GM23248 (cell line): Measurements from ENCODE around the gene HLA-DOA. TPM values are rescaled to one million over a fixed set of nuclear protein-coding genes. Genes with fewer than 3 reads are reported as not detected.

Experiments
- DNase-seq: peaks from one replicate; pipeline ENCODE4 v3.0.0-alpha.2; 2015
- H2AFZ ChIP-seq: fragments of 200-600 bp; sonication (generic); 2 replicates; pipeline ENCODE4 v1.6.1; 2016; ENCODE audit warnings: antibody characterized with exemption
- H3F3A ChIP-seq: fragments of 200-600 bp; sonication (generic); 2 replicates; pipeline ENCODE4 v1.6.1; 2016; ENCODE audit warnings: mild to moderate bottlenecking, antibody characterized with exemption, mixed run types; ENCODE audit not compliant: insufficient read depth
- H3K27ac ChIP-seq: fragments of 200-600 bp; sonication (generic); 2 replicates; pipeline ENCODE4 v1.5.1; 2016; ENCODE audit warnings: mild to moderate bottlenecking
- H3K27me3 ChIP-seq: fragments of 200-600 bp; sonication (generic); replicated peaks from 2 replicates; pipeline ENCODE4 v1.6.1; 2016; ENCODE audit warnings: mild to moderate bottlenecking; ENCODE audit not compliant: insufficient read depth
- H3K36me3 ChIP-seq: fragments of 200-600 bp; sonication (generic); 2 replicates; pipeline ENCODE4 v1.6.1; 2016; ENCODE audit warnings: low read depth, mild to moderate bottlenecking
- H3K4me1 ChIP-seq: fragments of 200-600 bp; sonication (generic); 2 replicates; pipeline ENCODE4 v1.6.1; 2016; ENCODE audit warnings: mild to moderate bottlenecking; ENCODE audit not compliant: insufficient read depth
- H3K4me2 ChIP-seq: fragments of 200-600 bp; sonication (generic); one replicate; pipeline ENCODE4 v1.6.1; 2016; ENCODE audit warnings: mild to moderate bottlenecking; ENCODE audit not compliant: unreplicated experiment
- H3K4me3 ChIP-seq: fragments of 200-600 bp; sonication (generic); 2 replicates; pipeline ENCODE4 v1.5.1; 2016; ENCODE audit warnings: mild to moderate bottlenecking
- H3K79me2 ChIP-seq: fragments of 200-600 bp; sonication (generic); 2 replicates; pipeline ENCODE4 v1.6.1; 2016; ENCODE audit warnings: mild to moderate bottlenecking; ENCODE audit not compliant: insufficient read depth
- H3K9ac ChIP-seq: fragments of 200-600 bp; sonication (generic); 2 replicates; pipeline ENCODE4 v1.6.1; 2016; ENCODE audit warnings: mild to moderate bottlenecking
- H3K9me2 ChIP-seq: fragments of 200-600 bp; sonication (generic); 2 replicates; pipeline ENCODE4 v1.6.1; 2016; ENCODE audit warnings: mixed run types, mild to moderate bottlenecking, moderate library complexity; ENCODE audit not compliant: insufficient read depth
- H3K9me3 ChIP-seq: fragments of 200-600 bp; sonication (generic); one replicate; pipeline ENCODE4 v1.6.1; 2017; ENCODE audit warnings: low read depth
- H4K20me1 ChIP-seq: fragments of 200-600 bp; sonication (generic); 2 replicates; pipeline ENCODE4 v1.6.0; 2016; ENCODE audit not compliant: insufficient read depth
- EZH2 ChIP-seq: fragments of 200-600 bp; sonication (generic); IDR thresholded peaks from 2 replicates; pipeline ENCODE4 v1.6.1; 2018; ENCODE audit warnings: antibody characterized with exemption, mild to moderate bottlenecking; ENCODE audit not compliant: insufficient read depth, poor library complexity, severe bottlenecking
- EZH2phosphoT487 ChIP-seq: fragments of 200-600 bp; sonication (generic); IDR thresholded peaks from 2 replicates; pipeline ENCODE4 v1.6.1; 2018; ENCODE audit warnings: antibody characterized with exemption, moderate library complexity, mild to moderate bottlenecking, low read depth; ENCODE audit not compliant: insufficient read depth
- WGBS, 2 experiments: methylation state at CpG; one replicate each; pipeline ENCODE4 v1.1.6; 2015 to 2017; ENCODE audit warnings: low lambda C conversion rate in 2 of 2, low coverage in 1 of 2; ENCODE audit errors: missing lambda C conversion rate in 2 of 2; 5-methylcytosine and 5-hydroxymethylcytosine counted together
- in situ Hi-C: fragments of 300-500 bp; cut with MboI; formaldehyde crosslinking; loops from 2 replicates; pipeline ENCODE4 v1.15.0; 2020
- polyA plus RNA-seq: library from polyadenylated mRNA; unstranded; fragments of >200 nt; fragmentation: Nextera tagmentation; extraction: Ambion mirVana; gene quantifications from 2 replicates; pipeline ENCODE4 v1.2.1, GENCODE V29; 2016
- total RNA-seq: library from RNA; depleted of rRNA; stranded (reverse); fragments of >200 nt; shearing (Covaris generic); gene quantifications from 2 replicates; pipeline ENCODE4 v1.2.3, GENCODE V29; 2014

HLA-DOA gene
- total and polyA plus RNA-seq, 2 experiments from 2014 or later, result 0.18 TPM; not detected in 1

- no peak overlapping the region for H3K4me3 ChIP-seq
- no peaks in the 10 kb centered on the region for H3K9me2 ChIP-seq
- no peaks in the 10 kb centered on the region for H4K20me1 ChIP-seq
- no peak overlapping the region for H3K27ac ChIP-seq
- no peaks in the 10 kb centered on the region for H3F3A ChIP-seq
- H2AFZ ChIP-seq, result no peak overlapping the region
- H3K4me2 ChIP-seq, result no peak overlapping the region
- no peaks in the 10 kb centered on the region for H3K4me1 ChIP-seq
- H3K9ac ChIP-seq, result no peak overlapping the region
- H3K9me3 ChIP-seq, result no peaks in the 10 kb centered on the region
- H3K27me3 ChIP-seq, result peaks cover 8% of the 10 kb centered on the region; the same call in 1 of the 2 replicates
- no peaks in the 10 kb centered on the region for H3K79me2 ChIP-seq
- DNase-seq, result no peak
- no peaks in the 10 kb centered on the region for H3K36me3 ChIP-seq
- TF ChIP-seq EZH2, result no peak
- TF ChIP-seq EZH2phosphoT487, result no peak
- in situ Hi-C loops, result no loop called here
Measured at GRCh38 chr6:33024521-33024920, 15.1 kb upstream of the HLA-DOA start.

GRCh38 chr6:33023536-33023935 lies 14.1 kb upstream of the HLA-DOA start:
- no peaks in the 10 kb centered on the region for H3F3A ChIP-seq
- no peak overlapping the region for H3K4me2 ChIP-seq
- no peak overlapping the region for H3K9ac ChIP-seq
- H3K27ac ChIP-seq, result no peak overlapping the region
- H3K4me1 ChIP-seq, result no peaks in the 10 kb centered on the region
- H3K9me2 ChIP-seq, result no peaks in the 10 kb centered on the region
- 28 to 35% methylated on average over 3 of the region's 3 CpGs for WGBS, 2 experiments
- TF ChIP-seq EZH2 (no peak), EZH2phosphoT487 (no peak)
- no peaks in the 10 kb centered on the region for H3K36me3 ChIP-seq
- H3K4me3 ChIP-seq, result no peak overlapping the region
- H3K27me3 ChIP-seq, result peaks cover 8% of the 10 kb centered on the region; the same call in 1 of the 2 replicates
- no peaks in the 10 kb centered on the region for H3K9me3 ChIP-seq
- no peaks in the 10 kb centered on the region for H3K79me2 ChIP-seq
- H2AFZ ChIP-seq, result no peak overlapping the region
- no peaks in the 10 kb centered on the region for H4K20me1 ChIP-seq
- in situ Hi-C loops, result no loop called here
- no peak for DNase-seq

- in situ Hi-C loops, result no loop called here
- 78 to 88% methylated on average over 11 of the region's 11 CpGs for WGBS, 2 experiments
- H3K27ac ChIP-seq, result no peak overlapping the region
- no peaks in the 10 kb centered on the region for H3F3A ChIP-seq
- no peaks in the 10 kb centered on the region for H4K20me1 ChIP-seq
- no peaks in the 10 kb centered on the region for H3K9me3 ChIP-seq
- H3K4me2 ChIP-seq, result no peak overlapping the region
- H3K9ac ChIP-seq, result no peak overlapping the region
- H3K27me3 ChIP-seq, result peaks cover 8% of the 10 kb centered on the region; the same call in 1 of the 2 replicates
- H3K4me3 ChIP-seq, result no peak overlapping the region
- H3K79me2 ChIP-seq, result no peaks in the 10 kb centered on the region
- TF ChIP-seq EZH2, result no peak
- TF ChIP-seq EZH2phosphoT487, result no peak
- H3K9me2 ChIP-seq, result no peaks in the 10 kb centered on the region
- DNase-seq, result no peak
- H3K4me1 ChIP-seq, result no peaks in the 10 kb centered on the region
- no peak overlapping the region for H2AFZ ChIP-seq
- no peaks in the 10 kb centered on the region for H3K36me3 ChIP-seq
Measured at GRCh38 chr6:33021917-33022316, 12.5 kb upstream of the HLA-DOA start.

DNA sequence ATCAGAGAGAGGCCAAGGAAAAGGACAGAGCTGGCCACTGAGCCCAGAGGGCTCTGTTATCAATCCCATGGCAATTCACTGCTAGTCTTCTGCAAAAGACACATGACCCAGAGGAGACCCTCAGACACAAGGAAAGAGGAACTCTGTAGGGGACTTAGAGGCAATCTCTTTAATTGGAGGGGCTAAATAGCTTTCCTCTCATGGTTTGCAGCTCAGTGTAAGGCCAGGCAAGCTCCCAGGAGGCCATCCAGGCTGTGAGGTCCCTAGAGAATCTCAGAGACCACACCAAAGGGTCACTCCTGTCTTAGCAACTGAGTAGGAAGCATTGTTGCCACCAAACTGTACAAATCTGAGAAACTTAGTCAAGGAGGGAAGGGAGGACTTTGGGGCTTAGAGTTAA lies 10.0 kb upstream of the HLA-DOA start:
- no peaks in the 10 kb centered on the region for H3K9me3 ChIP-seq
- H2AFZ ChIP-seq, result peak overlapping the region; percentile 70
- no peaks in the 10 kb centered on the region for H3K9me2 ChIP-seq
- H3K4me1 ChIP-seq, result no peaks in the 10 kb centered on the region
- no peaks in the 10 kb centered on the region for H3F3A ChIP-seq
- H3K4me2 ChIP-seq, result peak overlapping the region; percentile 62
- in situ Hi-C loops, result loop anchor here (10.0 kb wide), 2 partner anchors 125 to 225 kb away; no protein-coding TSS in a partner anchor
- no peak for TF ChIP-seq EZH2
- no peak for TF ChIP-seq EZH2phosphoT487
- peak overlapping the region; percentile 62 for H3K4me3 ChIP-seq
- peaks cover 1% of the 10 kb centered on the region; the same call in 1 of the 2 replicates for H3K27me3 ChIP-seq
- no peaks in the 10 kb centered on the region for H3K36me3 ChIP-seq
- H3K79me2 ChIP-seq, result no peaks in the 10 kb centered on the region
- H4K20me1 ChIP-seq, result no peaks in the 10 kb centered on the region
- peak overlapping the region; percentile 12 for H3K9ac ChIP-seq
- H3K27ac ChIP-seq, result no peak overlapping the region
- no peak for DNase-seq

DNA sequence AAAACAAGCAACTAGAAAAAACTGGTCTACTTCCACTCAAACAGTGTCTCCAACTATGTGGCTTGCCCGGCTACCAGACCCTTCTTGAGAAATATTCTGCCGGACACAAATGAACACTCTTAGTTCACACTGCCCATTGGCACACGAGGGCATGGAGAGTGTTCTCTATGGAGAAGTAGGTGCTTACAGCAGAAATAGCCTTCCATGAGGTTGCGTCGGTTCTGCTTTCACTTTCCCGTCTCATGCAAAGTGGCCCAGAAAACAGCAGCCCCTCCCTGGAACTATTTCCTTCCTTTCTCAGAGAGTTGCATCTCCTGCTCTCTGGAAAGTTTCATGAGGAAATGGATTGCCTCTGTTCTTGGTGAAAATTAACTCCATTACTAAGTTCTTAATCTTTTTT lies 9.5 kb upstream of the HLA-DOA start:
- TF ChIP-seq EZH2, result no peak
- TF ChIP-seq EZH2phosphoT487, result no peak
- Histone ChIP-seq H3K9ac (peak overlapping the region; percentile 12), H3K36me3 (no peaks in the 10 kb centered on the region), H3F3A (no peaks in the 10 kb centered on the region), H3K4me3 (peak overlapping the region; percentile 62), H3K9me3 (no peaks in the 10 kb centered on the region), H3K9me2 (no peaks in the 10 kb centered on the region), H3K4me2 (peak overlapping the region; percentile 62), H3K79me2 (no peaks in the 10 kb centered on the region), H3K27ac (no peak overlapping the region), H3K4me1 (no peaks in the 10 kb centered on the region), H3K27me3 (peaks cover 6% of the 10 kb centered on the region; the same call in 1 of the 2 replicates), H4K20me1 (no peaks in the 10 kb centered on the region), H2AFZ (peak overlapping the region; percentile 70)
- 8% methylated on average over 6 of the region's 6 CpGs for WGBS, 2 experiments
- DNase-seq, result peak; percentile 63
- in situ Hi-C loops, result loop anchor here (10.0 kb wide), 2 partner anchors 126 to 226 kb away; no protein-coding TSS in a partner anchor
